ENCODE data around the gene SLC49A4.
A peak's percentile ranks its signal among the peaks of the same experiment; 100 is the strongest.
"Not testable (repeated sequence)": the region's sequence is repeated elsewhere in the genome, so short reads cannot be mapped to it uniquely, and the experiment has no call there.

Gene SLC49A4, protein sequence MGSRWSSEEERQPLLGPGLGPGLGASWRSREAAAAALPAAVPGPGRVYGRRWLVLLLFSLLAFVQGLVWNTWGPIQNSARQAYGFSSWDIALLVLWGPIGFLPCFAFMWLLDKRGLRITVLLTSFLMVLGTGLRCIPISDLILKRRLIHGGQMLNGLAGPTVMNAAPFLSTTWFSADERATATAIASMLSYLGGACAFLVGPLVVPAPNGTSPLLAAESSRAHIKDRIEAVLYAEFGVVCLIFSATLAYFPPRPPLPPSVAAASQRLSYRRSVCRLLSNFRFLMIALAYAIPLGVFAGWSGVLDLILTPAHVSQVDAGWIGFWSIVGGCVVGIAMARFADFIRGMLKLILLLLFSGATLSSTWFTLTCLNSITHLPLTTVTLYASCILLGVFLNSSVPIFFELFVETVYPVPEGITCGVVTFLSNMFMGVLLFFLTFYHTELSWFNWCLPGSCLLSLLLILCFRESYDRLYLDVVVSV

GRCh38 chr3:122794779-122795673, at the start of gene SLC49A4:
Gene SLC49A4 (plus strand): TSS chr3:122795069. CDS start chr3:122795193, 124 bp downstream.
- no peak for DNase-seq (ENCODE audit: low read depth, low spot score)

DNA sequence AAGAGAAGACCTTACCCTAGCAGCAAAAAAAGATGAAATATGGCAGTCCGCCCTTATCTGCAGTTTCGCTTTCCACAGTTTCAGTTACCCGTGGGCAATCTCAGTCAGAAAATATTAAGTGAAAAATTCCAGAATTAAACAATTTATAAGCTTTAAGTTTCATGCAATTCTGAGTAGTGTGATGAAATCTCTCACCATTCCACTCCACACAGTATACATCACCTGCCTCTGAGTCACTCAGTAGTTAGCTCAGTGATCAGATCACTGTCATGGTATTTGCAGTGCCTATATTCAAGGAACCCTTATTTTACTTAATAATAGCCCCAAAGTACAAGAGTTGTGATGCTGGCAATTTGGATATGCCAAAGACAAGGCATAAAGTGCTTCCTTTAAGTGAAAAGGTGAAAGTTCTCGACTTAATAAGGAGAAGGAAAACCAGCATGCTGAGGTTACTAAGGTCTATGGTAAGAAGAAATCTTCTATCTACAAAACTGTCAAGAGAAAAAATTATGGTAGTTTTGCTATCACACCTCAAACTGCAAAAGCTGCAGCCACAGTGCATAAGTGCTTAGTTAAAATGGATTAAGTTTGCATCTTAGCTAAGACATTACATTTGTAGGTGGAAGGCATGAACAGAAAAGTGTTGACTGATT, 49.4 kb upstream of the SLC49A4 start:
- DNase-seq (ENCODE audit: low read depth, low spot score): no peak

GRCh38 chr3:122747295-122747694, 47.6 kb upstream of the SLC49A4 start:
- DNase-seq (ENCODE audit: low read depth, low spot score): not testable (repeated sequence)

GRCh38 chr3:122748347-122748746, 46.5 kb upstream of the SLC49A4 start:
- no peak for DNase-seq (ENCODE audit: low read depth, low spot score)

DNA sequence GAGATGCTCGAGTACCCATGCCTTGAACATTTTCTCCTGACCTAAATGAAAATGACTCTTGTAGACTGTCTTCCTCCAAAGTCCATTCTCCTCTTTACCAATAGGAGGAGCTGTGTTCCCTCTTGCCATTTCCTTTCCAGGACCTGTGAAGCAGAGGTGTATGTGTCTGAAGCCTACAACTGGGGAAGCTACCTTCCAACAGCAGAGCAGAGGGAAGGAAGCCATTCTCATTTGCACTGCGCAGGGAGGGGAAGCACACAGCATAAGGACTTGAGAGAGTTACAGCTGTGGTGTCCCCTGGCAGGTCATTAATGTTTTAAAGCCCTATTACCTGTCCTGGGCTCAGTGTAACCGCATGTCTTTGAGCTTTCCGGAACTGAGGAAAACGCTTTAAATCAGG, 39.9 kb upstream of the SLC49A4 start:
- DNase-seq (ENCODE audit: low read depth, low spot score): peak; percentile 80

DNA sequence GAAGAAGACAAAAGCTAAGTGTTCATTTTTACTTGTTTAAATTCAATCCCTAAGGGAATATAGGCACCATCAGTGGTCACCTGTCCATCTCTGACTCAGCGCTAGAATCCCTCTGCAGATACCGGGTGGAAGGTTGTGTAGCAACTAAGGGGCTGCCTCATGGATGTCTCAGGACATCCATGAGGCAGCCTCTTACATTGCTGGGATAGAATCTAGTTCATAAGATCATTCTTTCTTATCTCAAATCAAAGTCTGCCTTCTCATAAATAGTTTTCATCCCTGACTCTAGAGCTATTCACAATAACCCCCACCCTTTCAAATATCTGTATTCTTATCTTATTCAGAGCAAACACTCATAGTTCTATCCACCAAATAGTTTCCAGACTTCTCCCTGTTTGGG, 39.4 kb upstream of the SLC49A4 start:
- DNase-seq (ENCODE audit: low read depth, low spot score): no peak

DNA sequence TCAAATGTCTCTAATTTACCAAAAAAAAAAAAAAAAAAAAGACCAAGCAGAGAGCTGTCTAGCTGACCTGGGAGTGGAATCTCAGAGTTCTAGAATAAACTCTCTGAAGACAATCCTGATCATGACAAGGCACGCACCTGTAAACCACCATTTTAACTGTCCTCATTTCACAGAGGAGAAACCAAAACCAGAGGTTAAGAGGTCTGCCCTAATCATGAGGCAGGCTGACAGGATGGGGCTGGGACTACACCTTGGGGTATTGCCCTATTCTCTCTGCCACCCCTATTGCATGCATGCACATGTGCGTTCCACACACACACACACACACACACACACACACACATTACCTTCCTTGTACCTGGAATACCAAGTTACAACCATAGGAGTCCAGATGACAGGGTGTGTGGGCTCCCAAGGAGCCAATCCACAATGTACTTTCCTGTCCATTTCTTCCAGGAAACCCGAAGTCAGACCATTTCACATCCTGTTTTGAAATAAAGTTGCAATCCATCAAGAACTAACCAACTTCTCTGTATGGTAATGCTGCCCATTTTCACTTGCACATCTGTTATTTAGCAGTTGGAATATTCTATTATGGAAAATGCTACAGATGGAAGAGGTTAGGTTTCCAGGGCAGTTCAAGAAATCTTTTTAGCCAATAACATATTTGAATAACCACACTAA, 35.9 kb upstream of the SLC49A4 start:
- no peak for DNase-seq (ENCODE audit: low read depth, low spot score)

DNA sequence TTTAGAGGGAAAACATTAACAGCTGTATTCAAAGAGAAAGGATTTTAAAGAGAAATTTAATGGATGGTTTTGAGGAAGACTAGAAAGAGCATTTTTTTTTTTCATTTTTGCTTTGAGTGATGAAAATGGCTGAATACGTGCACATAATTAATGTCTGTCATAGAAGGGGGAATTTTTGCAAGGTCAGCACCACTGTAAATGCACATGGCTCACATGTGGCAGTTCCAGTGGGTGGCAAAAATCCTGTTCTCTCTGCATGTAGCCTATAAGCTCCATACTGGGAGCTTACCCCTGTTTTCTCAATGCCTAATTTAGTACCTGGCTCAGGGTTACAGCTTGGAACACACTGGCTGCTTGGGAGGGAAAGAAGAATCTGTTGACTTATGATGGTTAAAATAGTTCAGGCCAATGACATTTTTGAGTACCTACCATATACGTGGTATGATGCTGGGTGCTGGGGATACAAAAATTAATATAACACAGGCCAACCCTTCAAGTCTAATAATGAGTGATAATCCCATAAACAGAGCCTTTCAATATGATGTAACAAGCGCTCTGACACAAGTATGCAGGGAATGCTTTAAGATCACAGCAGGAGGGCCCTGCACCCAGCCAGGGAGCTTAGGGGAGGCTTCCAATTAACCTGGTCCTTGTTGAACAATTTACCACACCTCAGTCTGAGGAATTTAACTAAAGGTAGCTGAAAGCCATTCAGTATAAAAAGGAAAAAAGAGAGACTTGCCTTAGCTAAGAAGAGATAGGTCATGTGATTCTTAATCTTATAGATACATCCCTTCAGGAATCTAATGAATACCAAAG, 34.2 kb upstream of the SLC49A4 start:
- DNase-seq (ENCODE audit: low read depth, low spot score): peak; percentile 57

DNA sequence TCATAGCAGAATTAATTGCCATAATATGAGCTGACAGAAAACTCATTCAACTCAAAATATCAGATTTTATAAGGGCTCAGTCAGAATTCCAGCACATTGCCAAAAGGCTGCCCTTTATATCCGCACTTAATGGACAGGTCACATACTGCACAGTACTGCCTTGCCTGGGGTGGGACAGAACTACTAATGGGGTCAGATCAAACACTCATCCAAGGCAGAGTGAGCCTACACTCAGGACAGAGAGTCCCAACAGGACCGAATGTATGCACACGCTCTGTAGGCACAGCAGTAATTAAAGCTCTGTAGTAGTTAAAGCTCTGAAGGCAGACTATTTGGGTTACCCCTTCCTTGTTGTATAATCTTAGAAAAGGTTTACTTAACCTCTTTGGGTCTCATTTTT, 28.4 kb upstream of the SLC49A4 start:
- DNase-seq (ENCODE audit: low read depth, low spot score): no peak

GRCh38 chr3:122767540-122768372, 27.1 kb upstream of the SLC49A4 start:
- no peak for DNase-seq (ENCODE audit: low read depth, low spot score)

DNA sequence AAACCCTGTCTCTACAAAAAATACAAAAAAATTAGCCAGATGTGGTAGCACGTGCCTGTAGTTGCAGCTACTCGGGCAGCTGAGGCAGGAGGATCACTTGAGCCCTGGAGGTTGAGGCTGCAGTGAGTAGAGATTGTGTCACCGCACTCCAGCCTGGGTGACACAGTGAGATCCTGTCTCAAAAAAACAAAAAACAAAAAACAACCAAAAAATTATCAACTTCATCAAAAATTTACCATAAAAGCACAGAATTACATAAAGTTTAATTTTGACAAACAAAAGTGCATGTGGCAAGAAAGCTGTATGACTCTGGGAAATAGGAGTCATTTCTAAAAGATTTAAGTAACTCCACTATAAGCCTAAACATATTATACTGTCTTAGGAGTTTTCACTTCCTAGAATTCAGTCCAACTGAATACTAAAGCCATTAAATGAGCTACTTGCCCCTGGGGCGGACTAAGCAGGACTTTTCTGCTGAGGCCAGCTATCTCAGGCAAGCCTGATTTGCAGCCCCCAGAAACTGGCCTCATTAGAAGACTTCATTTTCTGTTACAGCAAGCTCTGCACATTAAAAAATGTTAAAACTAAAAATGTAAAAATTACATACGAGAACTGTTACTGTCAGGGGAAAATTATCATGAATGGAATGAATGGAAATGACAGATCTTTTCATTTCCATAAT, 24.2 kb upstream of the SLC49A4 start:
- DNase-seq (ENCODE audit: low read depth, low spot score): no peak

- no peak for DNase-seq (ENCODE audit: low read depth, low spot score)
These were observed 22.0 kb upstream of the SLC49A4 start for GRCh38 chr3:122772827-122773226.

- no peak for DNase-seq (ENCODE audit: low read depth, low spot score)
These were observed 20.8 kb upstream of the SLC49A4 start for GRCh38 chr3:122773944-122774509.

GRCh38 chr3:122774564-122774963, 20.3 kb upstream of the SLC49A4 start:
- no peak for DNase-seq (ENCODE audit: low read depth, low spot score)

- DNase-seq (ENCODE audit: low read depth, low spot score): no peak
These were observed 18.0 kb upstream of the SLC49A4 start for GRCh38 chr3:122776675-122777468.

DNA sequence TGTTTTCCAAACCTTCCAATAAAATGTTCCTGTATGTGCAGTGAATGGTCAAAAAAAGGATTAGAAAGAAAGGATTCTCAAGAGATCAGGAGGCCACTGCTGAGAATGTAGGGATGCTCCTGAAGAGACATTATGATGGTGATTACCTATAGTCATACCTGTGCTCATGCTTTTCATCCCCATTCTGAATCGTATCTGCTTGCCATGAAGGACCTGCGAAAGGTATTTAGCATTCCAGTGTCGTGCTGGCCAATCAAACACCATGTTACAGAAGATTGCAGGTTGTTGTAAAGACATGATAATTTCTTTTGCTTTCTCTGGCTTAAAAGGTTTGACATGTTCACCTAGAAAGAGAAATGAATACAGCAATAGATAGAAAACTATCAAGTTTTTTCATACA, 17.3 kb upstream of the SLC49A4 start:
- DNase-seq (ENCODE audit: low read depth, low spot score): no peak

DNA sequence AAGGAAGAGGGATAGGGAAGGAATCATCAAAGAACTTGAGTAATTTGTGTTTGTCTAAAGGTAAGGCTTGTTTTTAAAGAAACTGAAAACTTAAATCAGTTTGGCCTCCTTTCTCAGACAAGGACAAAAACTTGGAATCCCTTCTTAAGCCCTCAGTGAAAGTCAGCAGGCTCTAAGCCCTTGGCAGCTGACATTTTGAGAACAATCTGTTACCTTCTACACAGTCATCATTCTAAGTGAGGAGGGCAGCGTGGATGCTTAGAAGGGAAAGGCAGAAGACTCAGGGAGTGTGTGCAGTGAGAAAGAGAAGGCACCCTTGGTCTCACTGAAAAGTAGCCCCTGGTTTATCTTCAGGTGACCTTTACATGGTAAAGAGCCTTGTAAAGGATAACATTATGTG, 12.1 kb upstream of the SLC49A4 start:
- DNase-seq (ENCODE audit: low read depth, low spot score): no peak

- no peak for DNase-seq (ENCODE audit: low read depth, low spot score)
These were observed 10.4 kb upstream of the SLC49A4 start for GRCh38 chr3:122784436-122784835.
